HepG2 (cell line): Measurements from ENCODE around the gene ICE2. TPM values are rescaled to one million over a fixed set of nuclear protein-coding genes. Genes with fewer than 3 reads are reported as not detected.

ENCODE experiments used
- KLF6 ChIP-seq: IDR thresholded peaks from 2 replicates; pipeline ENCODE4 v1.8.0; 2016; ENCODE audit warnings: missing biosample characterization, missing genetic modification reagents
- MED8 ChIP-seq: sonication (generic); formaldehyde crosslinking; IDR thresholded peaks from 2 replicates; pipeline ENCODE4 v1.8.1; 2023; ENCODE audit warnings: mild to moderate bottlenecking, missing genetic modification reagents; ENCODE audit not compliant: insufficient replicate concordance
- MYPOP ChIP-seq: sonication (generic); formaldehyde crosslinking; IDR thresholded peaks from 2 replicates; pipeline ENCODE4 v1.8.1; 2023; ENCODE audit warnings: mild to moderate bottlenecking, moderate library complexity, missing genetic modification reagents
- NR0B2 ChIP-seq: sonication (generic); formaldehyde crosslinking; IDR thresholded peaks from 2 replicates; pipeline ENCODE4 v1.4.0; 2020; ENCODE audit warnings: mild to moderate bottlenecking, missing genetic modification reagents
- ONECUT2 ChIP-seq: sonication (generic); formaldehyde crosslinking; IDR thresholded peaks from 2 replicates; pipeline ENCODE4 v1.4.0; 2020; ENCODE audit warnings: missing genetic modification reagents
- PAWR ChIP-seq: sonication (generic); formaldehyde crosslinking; IDR thresholded peaks from 2 replicates; pipeline ENCODE4 v1.4.0; 2020; ENCODE audit warnings: missing genetic modification reagents, mild to moderate bottlenecking, borderline replicate concordance
- PRPF4 ChIP-seq: fragments of 200-400 bp; formaldehyde crosslinking; IDR thresholded peaks from 2 replicates; pipeline ENCODE4 v1.6.1; 2016; ENCODE audit warnings: low read length, low read depth; ENCODE audit not compliant: poor library complexity, severe bottlenecking
- RNF219 ChIP-seq: sonication (generic); formaldehyde crosslinking; IDR thresholded peaks from 2 replicates; pipeline ENCODE4 v1.5.0; 2020; ENCODE audit warnings: mild to moderate bottlenecking, missing genetic modification reagents
- TFDP1 ChIP-seq: IDR thresholded peaks from 2 replicates; pipeline ENCODE4 v1.6.1; 2016; ENCODE audit warnings: missing compliant biosample characterization, missing genetic modification reagents, borderline replicate concordance
- ZFP36L1 ChIP-seq: sonication (generic); formaldehyde crosslinking; IDR thresholded peaks from 2 replicates; pipeline ENCODE4 v1.8.0; 2022; ENCODE audit warnings: mild to moderate bottlenecking, missing genetic modification reagents, moderate library complexity
- ZIK1 ChIP-seq: sonication (generic); formaldehyde crosslinking; IDR thresholded peaks from 2 replicates; pipeline ENCODE4 v1.5.0; 2020; ENCODE audit warnings: mild to moderate bottlenecking, low read depth, missing genetic modification reagents, borderline replicate concordance
- ZNF138 ChIP-seq: sonication (generic); formaldehyde crosslinking; IDR thresholded peaks from 2 replicates; pipeline ENCODE4 v1.5.0; 2020; ENCODE audit warnings: mild to moderate bottlenecking, low read depth, missing genetic modification reagents
- ZNF280B ChIP-seq: sonication (generic); formaldehyde crosslinking; IDR thresholded peaks from 2 replicates; pipeline ENCODE4 v1.5.0; 2020; ENCODE audit warnings: missing genetic modification reagents, mild to moderate bottlenecking, borderline replicate concordance
- ZNF484 ChIP-seq: sonication (generic); formaldehyde crosslinking; IDR thresholded peaks from 2 replicates; pipeline ENCODE4 v1.5.1; 2020; ENCODE audit warnings: mild to moderate bottlenecking, low read depth, missing genetic modification reagents, borderline replicate concordance
- ZNF569 ChIP-seq: sonication (generic); formaldehyde crosslinking; IDR thresholded peaks from 2 replicates; pipeline ENCODE4 v1.5.0; 2020; ENCODE audit warnings: mild to moderate bottlenecking, missing genetic modification reagents, moderate library complexity, borderline replicate concordance
- ZNF572 ChIP-seq: sonication (generic); formaldehyde crosslinking; IDR thresholded peaks from 2 replicates; pipeline ENCODE4 v1.5.1; 2020; ENCODE audit warnings: mild to moderate bottlenecking, missing genetic modification reagents
- ZNF576 ChIP-seq: sonication (generic); formaldehyde crosslinking; IDR thresholded peaks from 2 replicates; pipeline ENCODE4 v1.4.0; 2020; ENCODE audit warnings: mild to moderate bottlenecking, missing genetic modification reagents
- ZNF800 ChIP-seq: sonication (generic); formaldehyde crosslinking; IDR thresholded peaks from 2 replicates; pipeline ENCODE4 v1.4.0; 2020; ENCODE audit warnings: missing genetic modification reagents
- polyA plus RNA-seq, 8 experiments: library from polyadenylated mRNA; depleted of rRNA in 3 of 8; stranded (reverse) in 7 of 8; unstranded in 1 of 8; fragments of >200 nt; fragmentation: Illumina TruSeq in 4 of 8; extraction: Trizol in 4 of 8; gene quantifications; 2 replicates each; pipeline versions ENCODE4 v1.2.1 to v1.2.3, GENCODE V29; 2011 to 2016; ENCODE audit warnings: low read depth in 4 of 8, missing spikeins in 1 of 8, mixed read lengths in 1 of 8; ENCODE audit not compliant: insufficient read depth in 1 of 8
- total RNA-seq, 5 experiments: library from RNA; depleted of rRNA; stranded (reverse); fragments of >200 nt; fragmentation: Illumina TruSeq; extraction: Trizol; gene quantifications; 2 replicates each; pipeline ENCODE4 v1.2.3, GENCODE V29; 2016; ENCODE audit warnings: low read depth in 1 of 5

Gene ICE2
- total and polyA plus RNA-seq, 2 of the 13 experiments (the other 11 are each of a cell fraction or from before 2014, with no cell fraction given) = 24.8 to 26.4 TPM

- no peak for TF ChIP-seq ZNF280B (CRISPR knock-in tag)
- 0 out of 2 replicates have a peak, but pooled peaks have one; percentile 34 for TF ChIP-seq ZNF569 (CRISPR knock-in tag)
- peak; percentile 28; the same call in 1 of the 2 replicates for TF ChIP-seq TFDP1 (CRISPR knock-in tag)
- no peak for TF ChIP-seq ZNF484 (CRISPR knock-in tag)
- peak; percentile 50; the same call in 1 of the 2 replicates for TF ChIP-seq MYPOP (CRISPR knock-in tag)
- no peak for TF ChIP-seq ZNF138 (CRISPR knock-in tag)
- TF ChIP-seq ZNF576 (CRISPR knock-in tag) = no peak
- no peak for TF ChIP-seq KLF6 (CRISPR knock-in tag)
- TF ChIP-seq RNF219 (CRISPR knock-in tag) = no peak
- no peak for TF ChIP-seq PAWR (CRISPR knock-in tag)
- TF ChIP-seq ZNF800 (CRISPR knock-in tag) = peak; percentile 48; the same call in 1 of the 2 replicates
- no peak for TF ChIP-seq ZIK1 (CRISPR knock-in tag)
- no peak for TF ChIP-seq ZFP36L1 (CRISPR knock-in tag)
- TF ChIP-seq ONECUT2 (CRISPR knock-in tag) = no peak
- TF ChIP-seq PRPF4 = no peak
- no peak for TF ChIP-seq MED8 (CRISPR knock-in tag)
- no peak for TF ChIP-seq ZNF572 (CRISPR knock-in tag)
- no peak for TF ChIP-seq NR0B2
These were observed 104.3 kb downstream of the ICE2 start (continued) for GRCh38 chr15:60374628-60375081.
